Astrocyte (in vitro differentiated cells and primary cell): ENCODE measurements around the gene LIF. TPM values are rescaled to one million over a fixed set of nuclear protein-coding genes. Genes with fewer than 3 reads are reported as not detected.
A peak's percentile ranks its signal among the peaks of the same experiment; 100 is the strongest.

Source experiments
- DNase-seq: peaks from one replicate; pipeline ENCODE4 v3.0.0-alpha.2; 2010; ENCODE audit warnings: low read depth
- FAIRE-seq: peaks from 2 replicates; lab custom pipeline; 2011; peaks lifted over from hg19 to GRCh38; lab: Jason Lieb, UNC
- H2AFZ ChIP-seq: 2 replicates; pipeline ENCODE4 v1.6.0; 2012; ENCODE audit warnings: low read depth, low read length, inconsistent platforms
- H3K27ac ChIP-seq: 2 replicates; pipeline ENCODE4 v1.5.1; 2011; ENCODE audit warnings: low read depth, low read length, inconsistent platforms
- H3K27me3 ChIP-seq: 2 replicates; pipeline ENCODE4 v1.6.0; 2011; ENCODE audit warnings: low read length, inconsistent platforms; ENCODE audit not compliant: insufficient read depth
- H3K36me3 ChIP-seq: 2 replicates; pipeline ENCODE4 v1.5.1; 2011; ENCODE audit warnings: low read length, inconsistent platforms; ENCODE audit not compliant: insufficient read depth
- H3K4me1 ChIP-seq: 2 replicates; pipeline ENCODE4 v1.5.1; 2011; ENCODE audit warnings: low read length, inconsistent platforms; ENCODE audit not compliant: insufficient read depth
- H3K4me2 ChIP-seq: 2 replicates; pipeline ENCODE4 v1.6.0; 2012; ENCODE audit warnings: low read length, inconsistent platforms
- H3K4me3 ChIP-seq: 2 replicates; pipeline ENCODE4 v1.5.1; 2011; ENCODE audit warnings: low read depth, mild to moderate bottlenecking, low read length, inconsistent platforms; ENCODE audit not compliant: insufficient read depth
- H3K79me2 ChIP-seq: 2 replicates; pipeline ENCODE4 v1.6.0; 2012; ENCODE audit warnings: mild to moderate bottlenecking, low read length, inconsistent platforms; ENCODE audit not compliant: insufficient read depth
- H3K9ac ChIP-seq: 2 replicates; pipeline ENCODE4 v1.6.0; 2012; ENCODE audit warnings: mild to moderate bottlenecking, low read length, inconsistent platforms
- H3K9me3 ChIP-seq: 2 replicates; pipeline ENCODE4 v1.5.1; 2012; ENCODE audit warnings: low read depth, mild to moderate bottlenecking, low read length, inconsistent platforms; ENCODE audit not compliant: insufficient read depth
- H4K20me1 ChIP-seq: 2 replicates; pipeline ENCODE4 v1.6.0; 2012; ENCODE audit warnings: low read length, inconsistent platforms; ENCODE audit not compliant: insufficient read depth
- H3K27ac Mint-ChIP-seq: one replicate; pipeline ENCODE4 v1.8.0; 2021; ENCODE audit warnings: mild to moderate bottlenecking, mixed read lengths; ENCODE audit not compliant: unreplicated experiment
- H3K27me3 Mint-ChIP-seq: one replicate; pipeline ENCODE4 v1.8.0; 2021; ENCODE audit warnings: low read depth, mixed read lengths; ENCODE audit not compliant: unreplicated experiment
- H3K36me3 Mint-ChIP-seq: one replicate; pipeline ENCODE4 v1.8.0; 2021; ENCODE audit warnings: low read depth, mixed read lengths; ENCODE audit not compliant: unreplicated experiment
- H3K4me1 Mint-ChIP-seq: one replicate; pipeline ENCODE4 v1.8.0; 2021; ENCODE audit warnings: low read depth, mixed read lengths; ENCODE audit not compliant: unreplicated experiment
- H3K4me3 Mint-ChIP-seq: one replicate; pipeline ENCODE4 v1.8.0; 2021; ENCODE audit warnings: mild to moderate bottlenecking, moderate library complexity, mixed read lengths; ENCODE audit not compliant: unreplicated experiment
- H3K9me3 Mint-ChIP-seq: one replicate; pipeline ENCODE4 v1.8.0; 2021; ENCODE audit warnings: mild to moderate bottlenecking, mixed read lengths; ENCODE audit not compliant: unreplicated experiment
- EZH2 ChIP-seq: IDR thresholded peaks from 2 replicates; pipeline ENCODE4 v1.6.1; 2012; ENCODE audit warnings: mild to moderate bottlenecking, low read length, inconsistent platforms; ENCODE audit not compliant: insufficient read depth
- total RNA-seq: library from RNA; stranded (reverse); gene quantifications from 2 replicates; pipeline ENCODE4 v1.2.1, GENCODE V29; 2021
- TF ChIP-seq, protein P1 (sequence below): IDR thresholded peaks from 2 replicates; pipeline ENCODE4 v1.5.1; 2011; ENCODE audit warnings: low read depth, mild to moderate bottlenecking, inconsistent platforms, low read length, moderate library complexity; ENCODE audit not compliant: insufficient read depth

The LIF gene
- total RNA-seq, 1 donor from 2014 or later = 63.3 TPM

- no peak for FAIRE-seq
- H3K27ac Mint-ChIP-seq = peak overlapping the region; percentile 96
These were observed 8.4 kb downstream of the LIF start for GRCh38 chr22:30238136-30238535.

GRCh38 chr22:30236875-30237274, 9.7 kb downstream of the LIF start:
- Mint-ChIP-seq H3K36me3 (peaks cover 7% of the 10 kb centered on the region), H3K4me3 (peak overlapping the region; percentile 35), H3K4me1 (peaks cover 58% of the 10 kb centered on the region), H3K27me3 (no peaks in the 10 kb centered on the region), H3K9me3 (no peaks in the 10 kb centered on the region), H3K27ac (peak overlapping the region; percentile 87)
- no peak overlapping the region for H3K4me2 ChIP-seq
- peaks cover 5% of the 10 kb centered on the region for H3K36me3 ChIP-seq
- FAIRE-seq (no peak), DNase-seq (no peak)
- H3K27me3 ChIP-seq = no peaks in the 10 kb centered on the region
- H3K27ac ChIP-seq = peak overlapping the region; percentile 92
- peaks cover 9% of the 10 kb centered on the region for H3K79me2 ChIP-seq
- H3K9me3 ChIP-seq = no peaks in the 10 kb centered on the region
- no peak for TF ChIP-seq EZH2
- TF ChIP-seq, protein P1, sequence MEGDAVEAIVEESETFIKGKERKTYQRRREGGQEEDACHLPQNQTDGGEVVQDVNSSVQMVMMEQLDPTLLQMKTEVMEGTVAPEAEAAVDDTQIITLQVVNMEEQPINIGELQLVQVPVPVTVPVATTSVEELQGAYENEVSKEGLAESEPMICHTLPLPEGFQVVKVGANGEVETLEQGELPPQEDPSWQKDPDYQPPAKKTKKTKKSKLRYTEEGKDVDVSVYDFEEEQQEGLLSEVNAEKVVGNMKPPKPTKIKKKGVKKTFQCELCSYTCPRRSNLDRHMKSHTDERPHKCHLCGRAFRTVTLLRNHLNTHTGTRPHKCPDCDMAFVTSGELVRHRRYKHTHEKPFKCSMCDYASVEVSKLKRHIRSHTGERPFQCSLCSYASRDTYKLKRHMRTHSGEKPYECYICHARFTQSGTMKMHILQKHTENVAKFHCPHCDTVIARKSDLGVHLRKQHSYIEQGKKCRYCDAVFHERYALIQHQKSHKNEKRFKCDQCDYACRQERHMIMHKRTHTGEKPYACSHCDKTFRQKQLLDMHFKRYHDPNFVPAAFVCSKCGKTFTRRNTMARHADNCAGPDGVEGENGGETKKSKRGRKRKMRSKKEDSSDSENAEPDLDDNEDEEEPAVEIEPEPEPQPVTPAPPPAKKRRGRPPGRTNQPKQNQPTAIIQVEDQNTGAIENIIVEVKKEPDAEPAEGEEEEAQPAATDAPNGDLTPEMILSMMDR = no peak
- peak overlapping the region; percentile 76 for H3K9ac ChIP-seq
- peaks cover 78% of the 10 kb centered on the region for H3K4me1 ChIP-seq
- peaks cover 6% of the 10 kb centered on the region for H4K20me1 ChIP-seq
- no peak overlapping the region for H2AFZ ChIP-seq
- H3K4me3 ChIP-seq = no peak overlapping the region

More at GRCh38 chr22:30238136-30238535, 8.4 kb downstream of the LIF start:
- H3K9me3 ChIP-seq = no peaks in the 10 kb centered on the region
- peak overlapping the region; percentile 92 for H3K27ac ChIP-seq
- Mint-ChIP-seq H3K4me1 (peaks cover 65% of the 10 kb centered on the region), H3K27me3 (no peaks in the 10 kb centered on the region), H3K36me3 (peaks cover 15% of the 10 kb centered on the region), H3K4me3 (no peak overlapping the region), H3K9me3 (no peaks in the 10 kb centered on the region)
- peaks cover 82% of the 10 kb centered on the region for H3K4me1 ChIP-seq
- H3K36me3 ChIP-seq = peaks cover 14% of the 10 kb centered on the region
- H4K20me1 ChIP-seq = peaks cover 13% of the 10 kb centered on the region
- no peak for TF ChIP-seq EZH2
- TF ChIP-seq, protein P1 = no peak
- no peak overlapping the region for H2AFZ ChIP-seq
- peak overlapping the region; percentile 76 for H3K9ac ChIP-seq
- peak; percentile 74 for DNase-seq
- no peaks in the 10 kb centered on the region for H3K27me3 ChIP-seq
- no peak overlapping the region for H3K4me3 ChIP-seq
- peak overlapping the region; percentile 19 for H3K4me2 ChIP-seq
- H3K79me2 ChIP-seq = peaks cover 21% of the 10 kb centered on the region

DNA sequence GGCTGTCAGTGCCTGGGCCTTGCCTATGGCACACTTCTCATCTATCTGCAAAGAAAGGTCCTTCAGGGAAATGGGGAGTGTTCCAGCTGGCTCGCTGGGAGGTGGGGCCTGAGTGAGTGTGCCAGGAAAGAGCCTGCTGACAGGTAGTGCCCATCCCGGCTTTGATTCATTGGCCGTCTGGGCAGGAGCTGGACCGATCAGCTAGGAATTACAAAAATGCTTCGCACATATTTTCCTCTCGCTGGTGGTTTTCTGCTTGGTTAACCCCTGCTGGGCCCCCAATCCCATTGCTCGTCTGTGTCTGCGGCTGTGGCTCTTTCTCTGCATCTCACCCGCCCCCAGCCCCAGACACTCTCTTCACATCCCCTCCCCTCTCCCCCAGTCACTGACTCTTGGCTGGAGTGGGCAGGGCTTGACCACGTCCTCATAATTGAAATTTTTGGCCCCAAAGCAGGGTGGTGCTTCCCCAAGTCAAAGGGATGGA, 10.8 kb downstream of the LIF start:
- Mint-ChIP-seq H3K36me3 (peaks cover 4% of the 10 kb centered on the region), H3K4me1 (peaks cover 55% of the 10 kb centered on the region), H3K9me3 (no peaks in the 10 kb centered on the region), H3K4me3 (no peak overlapping the region), H3K27ac (peak overlapping the region; percentile 87), H3K27me3 (no peaks in the 10 kb centered on the region)
- no peaks in the 10 kb centered on the region for H3K9me3 ChIP-seq
- H3K9ac ChIP-seq = peak overlapping the region; percentile 79
- H4K20me1 ChIP-seq = no peaks in the 10 kb centered on the region
- H2AFZ ChIP-seq = no peak overlapping the region
- DNase-seq (peak; percentile 97), FAIRE-seq (peak; percentile 82)
- peak overlapping the region; percentile 56 for H3K4me2 ChIP-seq
- H3K79me2 ChIP-seq = no peaks in the 10 kb centered on the region
- no peak overlapping the region for H3K4me3 ChIP-seq
- H3K4me1 ChIP-seq = peaks cover 67% of the 10 kb centered on the region
- H3K27ac ChIP-seq = peak overlapping the region; percentile 92
- H3K36me3 ChIP-seq = peaks cover 5% of the 10 kb centered on the region
- H3K27me3 ChIP-seq = no peaks in the 10 kb centered on the region
- TF ChIP-seq, protein P1 = no peak
- no peak for TF ChIP-seq EZH2
